NB4 (cell line): ENCODE data around the gene SENP3.

Experiments used
- CTCF ChIP-seq: IDR thresholded peaks from one replicate; pipeline ENCODE4 v1.5.1; 2012; ENCODE audit warnings: low read depth, low read length
- MYC ChIP-seq: IDR thresholded peaks from 2 replicates; pipeline ENCODE4 v1.6.1; 2011; ENCODE audit warnings: low read depth, low read length
- POLR2A ChIP-seq: IDR thresholded peaks from 2 replicates; pipeline ENCODE4 v1.6.1; 2011; ENCODE audit warnings: mild to moderate bottlenecking; ENCODE audit not compliant: insufficient read length; ENCODE audit errors: extremely low read depth

- TF ChIP-seq CTCF (no peak), POLR2A (no peak), MYC (no peak)
Measured at GRCh38 chr17:7576432-7576937, 14.8 kb downstream of the SENP3 start.
